GM21447 (cell line): ENCODE data around the gene NEMF.
A peak's percentile ranks its signal among the peaks of the same experiment; 100 is the strongest.
"Not testable (repeated sequence)": the region's sequence is repeated elsewhere in the genome, so short reads cannot be mapped to it uniquely, and the experiment has no call there.

Experiments used
- ATAC-seq: cut with Tn5 transposase; IDR thresholded peaks from one replicate; pipeline ENCODE4 v1.9.1; 2021; ENCODE audit not compliant: unreplicated experiment

Gene NEMF

GRCh38 chr14:49852301-49853157, at the start of gene NEMF:
Gene NEMF (minus strand): TSS chr14:49852788. CDS start chr14:49852753, 35 bp downstream.
- ATAC-seq: peak; percentile 72

- no peak for ATAC-seq
These were observed 48.4 kb upstream of the NEMF start for GRCh38 chr14:49900973-49901372.

GRCh38 chr14:49898485-49898884, 45.9 kb upstream of the NEMF start:
- no peak for ATAC-seq

- ATAC-seq: no peak
These were observed 45.4 kb upstream of the NEMF start for GRCh38 chr14:49897965-49898364.

GRCh38 chr14:49897414-49897813, 44.8 kb upstream of the NEMF start:
- ATAC-seq: no peak

- ATAC-seq: no peak
These were observed 44.4 kb upstream of the NEMF start for GRCh38 chr14:49896966-49897365.

GRCh38 chr14:49896272-49896671, 43.7 kb upstream of the NEMF start:
- ATAC-seq: not testable (repeated sequence)

- ATAC-seq: no peak
These were observed 42.9 kb upstream of the NEMF start for GRCh38 chr14:49895480-49895879.

GRCh38 chr14:49894214-49895107, 41.9 kb upstream of the NEMF start:
- ATAC-seq: not testable (repeated sequence)

- ATAC-seq: peak; percentile 40
These were observed 41.0 kb upstream of the NEMF start for GRCh38 chr14:49893309-49894213.

GRCh38 chr14:49892636-49893308, 40.2 kb upstream of the NEMF start, which contains the start of gene ARF6:
Gene ARF6 (plus strand): TSS chr14:49893082. CDS start chr14:49893737, 655 bp downstream.
- peak; percentile 67 for ATAC-seq

GRCh38 chr14:49892301-49892635, 39.7 kb upstream of the NEMF start:
- ATAC-seq: peak; percentile 42

GRCh38 chr14:49888293-49888692, 35.7 kb upstream of the NEMF start:
- ATAC-seq: no peak

- ATAC-seq: no peak
These were observed 33.9 kb upstream of the NEMF start for GRCh38 chr14:49886523-49886922.

GRCh38 chr14:49882826-49883694, 30.5 kb upstream of the NEMF start:
- no peak for ATAC-seq

GRCh38 chr14:49881350-49882001, 28.9 kb upstream of the NEMF start:
- ATAC-seq: no peak

GRCh38 chr14:49880267-49881064, 27.9 kb upstream of the NEMF start:
- ATAC-seq: no peak

- ATAC-seq: peak; percentile 78
These were observed 27.1 kb upstream of the NEMF start for GRCh38 chr14:49879646-49880204.
